SH-SY5Y (cell line): ENCODE data around the gene MRC1.

ENCODE experiments used
- GATA2 ChIP-seq: IDR thresholded peaks from 2 replicates; pipeline ENCODE4 v1.6.1; 2011; ENCODE audit warnings: mild to moderate bottlenecking, low read depth, low read length
- GATA3 ChIP-seq: IDR thresholded peaks from 2 replicates; pipeline ENCODE4 v1.6.1; 2011; ENCODE audit warnings: low read depth, mild to moderate bottlenecking, low read length, moderate library complexity

DNA sequence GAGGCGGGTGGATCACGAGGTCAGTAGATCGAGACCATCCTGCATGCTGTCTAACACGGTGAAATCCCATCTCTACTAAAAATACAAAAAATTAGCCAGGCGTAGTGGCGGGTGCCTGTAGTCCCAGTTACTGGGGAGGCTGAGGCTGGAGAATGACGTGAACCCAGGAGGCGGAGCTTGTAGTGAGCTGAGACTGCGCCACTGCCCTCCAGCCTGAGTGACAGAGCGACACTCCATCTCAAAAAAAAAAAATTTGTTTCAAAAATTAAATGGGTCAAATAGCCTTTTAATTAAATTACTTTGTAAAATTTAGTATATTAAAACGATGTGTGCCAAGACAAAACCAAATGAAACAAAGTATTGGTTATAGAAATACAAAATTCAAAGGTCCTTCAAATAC, 6.8 kb upstream of the MRC1 start:
- TF ChIP-seq GATA2 (no peak), GATA3 (no peak)
